GM10266 (cell line): Measurements from ENCODE around the gene EML4.

Experiments used
- DNase-seq: peaks from one replicate; pipeline ENCODE4 v3.0.0; 2012; ENCODE audit errors: extremely low spot score
- TF ChIP-seq, protein P1 (sequence below): IDR thresholded peaks from 2 replicates; pipeline ENCODE4 v1.5.1; 2012; ENCODE audit warnings: mild to moderate bottlenecking, low read depth; ENCODE audit not compliant: control insufficient read depth, insufficient read depth; ENCODE audit errors: missing control alignments

EML4 gene

DNA sequence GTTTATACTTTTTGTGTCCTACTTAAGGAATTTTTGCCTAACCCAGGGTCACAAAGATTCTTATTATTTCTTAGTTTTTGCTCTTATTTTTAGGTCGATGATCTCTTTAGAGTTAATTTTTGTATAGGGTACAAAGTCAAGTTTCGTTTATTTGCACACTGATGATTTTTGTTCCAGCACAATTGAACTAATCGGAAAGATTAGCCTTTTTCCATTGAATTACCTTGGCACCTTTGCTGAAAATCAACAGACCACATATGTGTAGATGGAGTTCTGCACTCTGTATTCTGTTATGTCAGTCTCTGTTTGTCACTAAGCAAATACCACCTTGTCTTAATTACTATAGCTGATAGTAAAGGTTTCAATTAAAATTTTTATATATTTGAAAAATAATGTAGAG, 18.7 kb downstream of the EML4 start:
- DNase-seq, result no peak
- TF ChIP-seq, protein P1, sequence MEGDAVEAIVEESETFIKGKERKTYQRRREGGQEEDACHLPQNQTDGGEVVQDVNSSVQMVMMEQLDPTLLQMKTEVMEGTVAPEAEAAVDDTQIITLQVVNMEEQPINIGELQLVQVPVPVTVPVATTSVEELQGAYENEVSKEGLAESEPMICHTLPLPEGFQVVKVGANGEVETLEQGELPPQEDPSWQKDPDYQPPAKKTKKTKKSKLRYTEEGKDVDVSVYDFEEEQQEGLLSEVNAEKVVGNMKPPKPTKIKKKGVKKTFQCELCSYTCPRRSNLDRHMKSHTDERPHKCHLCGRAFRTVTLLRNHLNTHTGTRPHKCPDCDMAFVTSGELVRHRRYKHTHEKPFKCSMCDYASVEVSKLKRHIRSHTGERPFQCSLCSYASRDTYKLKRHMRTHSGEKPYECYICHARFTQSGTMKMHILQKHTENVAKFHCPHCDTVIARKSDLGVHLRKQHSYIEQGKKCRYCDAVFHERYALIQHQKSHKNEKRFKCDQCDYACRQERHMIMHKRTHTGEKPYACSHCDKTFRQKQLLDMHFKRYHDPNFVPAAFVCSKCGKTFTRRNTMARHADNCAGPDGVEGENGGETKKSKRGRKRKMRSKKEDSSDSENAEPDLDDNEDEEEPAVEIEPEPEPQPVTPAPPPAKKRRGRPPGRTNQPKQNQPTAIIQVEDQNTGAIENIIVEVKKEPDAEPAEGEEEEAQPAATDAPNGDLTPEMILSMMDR, result no peak

DNA sequence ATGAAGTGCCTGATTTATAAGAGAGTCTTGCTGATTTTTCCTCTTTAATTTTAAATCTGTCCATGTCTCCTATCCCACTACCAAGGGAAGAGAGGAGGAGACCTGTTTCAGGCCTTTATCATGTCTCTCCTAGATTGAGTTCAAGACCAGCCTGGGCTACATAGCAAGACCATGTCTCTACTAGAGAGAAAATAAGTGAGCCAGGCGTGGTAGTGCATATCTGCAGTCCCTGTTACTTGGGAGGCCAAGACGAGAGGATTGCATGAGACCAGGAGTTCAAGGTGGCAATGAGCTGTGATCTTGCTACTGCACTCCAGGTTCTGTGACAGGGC, 20.0 kb downstream of the EML4 start:
- DNase-seq, result no peak
- TF ChIP-seq, protein P1, result no peak

GRCh38 chr2:42190191-42190590, 21.0 kb downstream of the EML4 start:
- no peak for DNase-seq
- TF ChIP-seq, protein P1, result no peak

DNA sequence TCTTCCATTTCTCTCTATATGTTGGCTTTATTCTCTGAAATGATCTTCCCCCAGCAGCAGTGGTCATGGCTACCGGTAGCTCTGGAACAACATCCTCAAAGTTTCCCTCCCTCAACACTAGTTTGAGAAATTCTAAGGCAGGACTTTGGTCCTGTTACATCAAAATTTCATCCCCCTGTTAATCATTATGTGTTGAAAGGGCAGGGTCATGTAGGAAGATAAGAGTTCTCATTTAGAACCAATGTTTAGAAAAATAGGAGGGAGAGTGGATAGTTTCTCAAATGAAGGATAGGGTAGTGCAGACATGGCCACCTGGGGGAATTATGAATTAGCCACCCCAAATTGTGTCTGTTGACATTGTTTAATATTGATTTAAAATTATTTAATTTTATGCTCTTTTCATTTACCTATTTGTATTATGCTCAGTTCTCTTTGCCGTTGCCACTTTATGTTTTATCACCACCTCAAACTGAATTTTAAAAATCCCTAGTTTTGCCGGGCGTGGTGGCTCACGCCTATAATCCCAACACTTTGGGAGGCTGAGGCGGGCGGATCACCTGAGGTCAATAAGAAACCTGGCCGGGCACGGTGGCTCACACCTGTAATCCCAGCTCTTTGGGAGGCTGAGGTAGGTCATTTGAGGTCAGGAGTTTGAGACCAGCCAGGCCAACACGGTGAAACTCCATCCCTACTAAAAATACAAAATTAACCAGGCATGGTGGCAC, 22.3 kb downstream of the EML4 start:
- no peak for DNase-seq
- TF ChIP-seq, protein P1, result no peak

DNA sequence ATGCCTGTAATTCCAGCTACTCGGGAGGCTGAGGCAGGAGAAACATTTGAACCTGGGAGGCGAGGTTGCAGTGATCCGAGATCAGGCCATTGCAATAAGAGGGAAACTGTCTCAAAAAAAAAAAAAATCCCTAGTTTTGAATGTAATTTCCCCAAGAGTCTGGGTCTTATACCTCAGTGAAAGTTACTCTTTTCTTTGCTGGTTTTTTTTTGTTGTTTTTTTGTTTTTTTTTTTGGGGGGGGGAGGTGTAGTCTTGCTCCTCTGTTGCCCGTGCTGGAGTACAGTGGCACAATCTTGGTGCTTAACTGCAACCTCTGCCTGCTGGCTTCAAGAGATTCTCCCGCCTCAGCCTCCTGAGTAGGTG, 22.8 kb downstream of the EML4 start:
- no peak for DNase-seq
- TF ChIP-seq, protein P1, result no peak

DNA sequence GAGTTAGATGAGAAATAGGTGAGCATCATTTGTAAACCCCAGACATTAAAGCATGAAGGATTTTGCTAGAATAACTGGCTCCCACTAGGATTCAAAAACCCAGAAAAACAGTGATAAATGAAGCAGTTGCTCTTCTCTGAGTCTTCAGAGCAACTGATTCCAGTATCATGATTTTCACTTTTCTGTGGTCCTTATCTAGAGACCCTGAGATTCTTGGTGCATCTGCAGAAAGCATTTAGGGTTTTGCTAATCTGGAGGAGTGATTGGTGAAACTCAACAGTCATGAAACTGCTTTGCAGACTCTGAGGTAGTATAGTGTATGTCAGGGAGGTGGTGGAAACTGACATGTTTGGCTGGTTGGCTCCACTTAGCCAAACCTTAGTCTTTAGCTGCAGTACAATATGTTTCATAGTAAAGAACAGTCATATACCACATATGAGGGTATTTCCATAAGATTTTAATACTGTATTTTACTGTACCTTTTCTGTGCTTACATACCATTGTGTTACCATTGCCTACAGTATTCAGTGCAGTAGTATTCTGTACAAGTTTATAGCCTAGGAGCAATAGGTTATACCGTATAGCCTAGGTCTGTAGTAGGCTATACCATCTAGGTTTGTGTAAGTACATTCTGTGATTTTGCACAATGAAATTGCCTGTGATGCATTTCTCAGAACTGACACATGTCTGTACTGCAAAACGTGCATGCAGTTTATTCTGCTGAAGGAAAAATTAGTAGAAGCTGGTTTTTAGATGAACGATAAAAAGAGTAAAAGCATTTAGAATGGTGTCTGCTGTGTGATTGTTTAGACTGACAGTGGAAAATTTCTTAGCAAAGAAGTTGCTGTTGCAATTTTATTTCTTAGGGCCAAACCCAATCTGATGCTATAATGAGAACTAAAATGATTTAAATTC, 23.8 kb downstream of the EML4 start:
- TF ChIP-seq, protein P1, result no peak
- no peak for DNase-seq

DNA sequence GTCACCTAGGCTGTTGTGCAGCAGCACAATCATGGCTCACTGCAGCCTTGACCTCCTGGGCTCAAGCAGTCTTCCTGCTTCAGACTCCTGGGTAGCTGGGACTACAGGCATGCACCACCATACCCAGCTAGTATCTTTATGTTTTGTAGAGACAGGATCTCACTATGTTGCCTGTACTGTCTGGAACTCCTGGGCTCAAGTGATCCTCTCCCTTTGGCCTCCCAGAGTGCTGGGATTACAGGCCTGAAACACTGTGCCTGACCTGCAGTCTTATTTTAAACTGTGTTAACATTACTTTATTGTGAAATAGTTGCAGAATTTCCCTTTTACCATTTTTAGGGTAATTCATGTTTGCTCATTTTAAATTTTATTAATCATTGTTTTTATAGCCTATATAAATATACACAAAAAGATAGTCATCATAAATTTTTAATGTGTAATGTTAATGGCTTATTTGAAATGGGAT, 24.6 kb downstream of the EML4 start:
- no peak for DNase-seq

More for the DNA sequence above, 24.6 kb downstream of the EML4 start:
- TF ChIP-seq, protein P1, result no peak
